Astrocyte of the cerebellum (primary cell): ENCODE results near the gene LIN28B.

Source experiments
- DNase-seq: peaks from one replicate; pipeline ENCODE4 v3.0.0-alpha.2; 2011; ENCODE audit warnings: low read depth
- H3K4me3 ChIP-seq: 2 replicates; pipeline ENCODE4 v1.5.1; 2011; ENCODE audit warnings: mild to moderate bottlenecking, low read depth, low read length, moderate library complexity
- in situ Hi-C: cut with HindIII; loops from 2 replicates; pipeline ENCODE4 v1.10.0; 2017; ENCODE audit warnings: low sequenced_read_pairs
- TF ChIP-seq, protein P1 (sequence below): IDR thresholded peaks from 2 replicates; pipeline ENCODE4 v1.5.1; 2012; ENCODE audit warnings: low read length, low read depth, moderate library complexity, mild to moderate bottlenecking; ENCODE audit errors: missing control alignments

Gene LIN28B

DNA sequence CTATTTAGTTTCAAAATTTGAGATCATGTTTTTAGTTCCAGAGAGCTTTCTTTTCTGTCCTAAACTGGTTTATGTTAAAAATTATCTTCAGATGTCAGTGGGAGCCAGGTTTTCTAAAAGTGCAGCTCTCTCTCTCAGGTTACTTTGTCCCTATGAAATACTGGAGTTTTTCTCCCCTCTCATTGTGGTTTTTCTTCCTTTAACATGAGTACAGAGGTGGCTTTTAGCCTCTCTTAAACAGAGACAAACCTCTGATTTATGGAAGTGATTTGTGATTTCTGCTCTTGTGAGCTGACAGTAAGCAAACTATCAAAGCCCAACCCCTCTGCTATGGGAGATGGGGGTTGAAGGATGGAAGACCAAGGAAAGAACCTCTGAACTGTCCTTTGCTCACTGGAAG is 85.7 kb downstream of the LIN28B start:
- no peak for DNase-seq
- in situ Hi-C loops = no loop called here
- no peak overlapping the region for H3K4me3 ChIP-seq
- TF ChIP-seq, protein P1, sequence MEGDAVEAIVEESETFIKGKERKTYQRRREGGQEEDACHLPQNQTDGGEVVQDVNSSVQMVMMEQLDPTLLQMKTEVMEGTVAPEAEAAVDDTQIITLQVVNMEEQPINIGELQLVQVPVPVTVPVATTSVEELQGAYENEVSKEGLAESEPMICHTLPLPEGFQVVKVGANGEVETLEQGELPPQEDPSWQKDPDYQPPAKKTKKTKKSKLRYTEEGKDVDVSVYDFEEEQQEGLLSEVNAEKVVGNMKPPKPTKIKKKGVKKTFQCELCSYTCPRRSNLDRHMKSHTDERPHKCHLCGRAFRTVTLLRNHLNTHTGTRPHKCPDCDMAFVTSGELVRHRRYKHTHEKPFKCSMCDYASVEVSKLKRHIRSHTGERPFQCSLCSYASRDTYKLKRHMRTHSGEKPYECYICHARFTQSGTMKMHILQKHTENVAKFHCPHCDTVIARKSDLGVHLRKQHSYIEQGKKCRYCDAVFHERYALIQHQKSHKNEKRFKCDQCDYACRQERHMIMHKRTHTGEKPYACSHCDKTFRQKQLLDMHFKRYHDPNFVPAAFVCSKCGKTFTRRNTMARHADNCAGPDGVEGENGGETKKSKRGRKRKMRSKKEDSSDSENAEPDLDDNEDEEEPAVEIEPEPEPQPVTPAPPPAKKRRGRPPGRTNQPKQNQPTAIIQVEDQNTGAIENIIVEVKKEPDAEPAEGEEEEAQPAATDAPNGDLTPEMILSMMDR = no peak

DNA sequence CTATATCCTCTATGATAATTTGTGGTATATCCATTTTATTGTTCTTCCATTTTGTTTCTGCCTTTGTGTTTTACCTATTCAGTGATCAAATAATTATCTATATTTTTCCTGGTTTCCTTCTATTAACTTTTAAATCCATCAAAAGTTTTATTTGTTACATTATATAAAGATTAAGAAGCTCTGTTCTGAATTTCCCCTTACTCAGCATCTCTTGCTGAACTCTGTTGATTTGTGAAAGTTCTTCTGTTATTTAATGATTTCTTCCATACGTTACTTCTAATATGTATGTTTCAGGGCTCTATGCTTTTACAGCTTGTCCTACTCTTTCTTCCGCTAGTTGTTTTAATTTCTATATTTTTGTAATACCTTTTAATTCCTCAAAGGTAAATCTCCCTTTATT is 87.1 kb downstream of the LIN28B start:
- no peak overlapping the region for H3K4me3 ChIP-seq
- in situ Hi-C loops = no loop called here
- TF ChIP-seq, protein P1 = no peak
- DNase-seq = no peak

DNA sequence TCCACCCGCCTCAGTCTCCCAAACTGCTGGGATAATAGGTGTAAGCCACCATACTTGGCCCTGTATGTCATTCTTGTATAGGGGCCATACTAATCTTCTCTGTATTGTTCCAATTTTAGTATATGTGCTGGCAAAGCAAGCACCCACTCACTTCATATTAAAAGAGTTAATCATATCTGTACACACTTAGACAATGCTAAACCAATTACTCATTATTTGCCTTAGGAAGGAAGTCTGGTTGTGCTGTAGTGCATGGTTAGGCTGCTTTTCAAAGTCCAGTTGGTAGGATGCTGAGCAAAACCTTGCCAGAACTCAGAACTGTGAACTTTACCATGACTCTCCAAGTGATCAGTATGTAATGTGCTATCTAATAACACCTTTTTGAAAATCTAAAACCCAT is 88.6 kb downstream of the LIN28B start:
- in situ Hi-C loops = no loop called here
- H3K4me3 ChIP-seq = no peak overlapping the region
- TF ChIP-seq, protein P1 = no peak
- DNase-seq = no peak

DNA sequence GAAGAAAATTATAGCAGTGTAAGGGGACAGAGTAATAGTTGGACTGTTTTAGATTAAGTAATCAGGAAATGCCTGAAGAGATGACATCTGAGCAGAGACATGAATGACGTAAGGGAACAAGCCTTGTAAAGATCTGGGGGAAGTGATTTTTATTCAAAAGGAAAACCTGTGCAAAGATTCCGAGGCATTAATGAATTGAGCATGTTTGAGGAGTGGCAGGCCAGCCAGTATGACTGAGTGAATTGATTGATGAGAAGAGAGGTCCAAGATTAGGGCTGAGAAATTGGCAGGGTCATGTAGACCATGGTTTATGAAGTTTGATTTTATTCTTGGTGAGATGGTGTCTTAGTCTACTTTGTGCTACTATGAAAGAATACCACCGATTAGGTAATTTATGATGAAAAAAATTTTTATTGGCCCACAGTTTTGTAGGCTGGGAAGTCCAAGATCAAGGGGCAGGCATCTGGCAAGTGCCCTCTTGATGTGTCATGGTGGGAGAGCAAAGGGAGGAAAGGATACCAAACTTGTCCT is 95.1 kb downstream of the LIN28B start:
- in situ Hi-C loops = no loop called here
- no peak for DNase-seq
- no peak overlapping the region for H3K4me3 ChIP-seq
- TF ChIP-seq, protein P1 = no peak

DNA sequence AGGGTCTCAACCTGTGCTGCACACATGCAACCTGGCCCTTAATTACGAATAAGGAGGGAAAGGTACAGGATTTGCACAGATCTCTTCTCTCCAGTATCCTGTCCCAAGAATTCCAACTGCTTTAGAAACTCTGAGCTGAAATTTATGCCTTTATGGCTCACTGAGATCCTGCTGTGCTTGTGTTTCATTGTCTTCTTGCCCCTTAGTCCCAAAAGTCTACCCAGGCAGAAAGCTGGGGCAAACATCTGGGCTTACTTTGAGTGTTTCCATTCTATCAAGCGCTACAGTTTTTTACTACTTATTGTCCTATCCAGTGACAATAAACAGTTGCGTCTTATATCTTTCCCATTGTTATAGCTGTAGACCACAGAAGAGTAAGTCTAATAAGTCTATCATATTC is 99.7 kb downstream of the LIN28B start:
- in situ Hi-C loops = no loop called here
- TF ChIP-seq, protein P1 = no peak
- no peak for DNase-seq
- H3K4me3 ChIP-seq = no peak overlapping the region

DNA sequence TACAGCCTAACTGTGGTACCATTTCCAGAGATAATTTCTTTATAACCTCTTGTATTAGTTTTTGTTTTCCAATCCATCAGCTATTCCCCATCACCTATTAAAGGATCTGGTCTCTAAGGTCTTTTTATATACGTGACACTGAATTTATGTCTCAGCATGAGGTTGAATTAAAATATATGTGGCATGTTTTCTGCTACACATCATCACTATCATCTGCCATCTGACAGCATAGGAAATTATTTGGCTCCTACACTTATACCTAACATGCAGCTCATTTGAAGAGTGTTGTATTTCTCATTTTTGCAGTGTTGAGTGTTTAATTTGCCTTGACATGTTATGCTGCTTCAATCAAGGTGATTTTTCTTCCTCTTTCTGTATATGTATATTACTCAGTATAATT is 100.3 kb downstream of the LIN28B start:
- TF ChIP-seq, protein P1 = no peak
- in situ Hi-C loops = no loop called here
- no peak for DNase-seq
- H3K4me3 ChIP-seq = no peak overlapping the region

DNA sequence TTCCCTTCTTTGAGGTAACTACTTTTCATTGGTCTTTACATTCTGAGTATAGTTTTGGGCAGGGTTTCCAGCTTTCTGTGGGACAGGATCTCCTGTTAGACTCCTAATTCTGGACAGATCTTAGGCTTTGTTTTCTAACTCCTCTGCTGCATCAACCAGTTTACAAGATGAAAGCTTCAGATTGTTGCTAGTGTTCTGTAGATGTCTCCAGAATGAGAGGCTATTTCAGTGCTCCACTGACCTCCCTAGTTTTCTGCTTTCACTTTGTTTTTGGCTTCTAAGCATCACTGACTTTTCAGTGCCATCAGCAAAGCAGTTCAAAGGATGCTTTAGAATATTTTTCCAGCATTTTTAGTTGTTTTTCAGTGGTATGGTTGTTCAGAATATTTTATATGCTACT is 101.4 kb downstream of the LIN28B start:
- no peak overlapping the region for H3K4me3 ChIP-seq
- TF ChIP-seq, protein P1 = no peak
- in situ Hi-C loops = no loop called here
- DNase-seq = no peak
